OCI-LY7 (cell line): ENCODE data around the gene PPP1R26. TPM values are rescaled to one million over a fixed set of nuclear protein-coding genes. Genes with fewer than 3 reads are reported as not detected.

ENCODE experiments used
- BruUV-seq: library from RNA; stranded (reverse); fragments of 400-500 nt; replicated peaks from 2 replicates; lab custom pipeline; 2021; lab: Mats Ljungman, UMichigan
- CTCF ChIA-PET: fragments of 300-600 bp; sonication (Branson Sonifier 250); formaldehyde crosslinking; loops from one replicate; lab custom pipeline; 2022; ENCODE audit warnings: antibody characterized with exemption; ENCODE audit not compliant: unreplicated experiment; lab: Charles Lee
- POLR2A ChIA-PET: fragments of 300-600 bp; sonication (Branson Sonifier 250); formaldehyde crosslinking; loops from one replicate; lab custom pipeline; 2022; ENCODE audit warnings: antibody characterized with exemption; lab: Charles Lee
- DNase-seq: peaks from one replicate; pipeline ENCODE4 v3.0.0-alpha.2; 2015; ENCODE audit warnings: low spot score
- H2AFZ ChIP-seq: fragments of 200-600 bp; sonication (generic), shearing (Covaris generic); 2 replicates; pipeline ENCODE4 v1.6.1; 2014; ENCODE audit warnings: mild to moderate bottlenecking, antibody characterized with exemption, low read length, moderate library complexity
- H3K27ac ChIP-seq: fragments of 200-600 bp; sonication (generic); 2 replicates; pipeline ENCODE4 v1.5.1; 2014; ENCODE audit warnings: mixed run types, low read depth, mild to moderate bottlenecking, moderate library complexity, low read length, inconsistent platforms; ENCODE audit not compliant: poor library complexity, severe bottlenecking
- H3K36me3 ChIP-seq: fragments of 200-600 bp; sonication (generic); 2 replicates; pipeline ENCODE4 v1.6.1; 2014; ENCODE audit warnings: mild to moderate bottlenecking, antibody characterized with exemption, low read length, moderate library complexity, mixed read lengths; ENCODE audit not compliant: insufficient read depth
- H3K4me1 ChIP-seq: fragments of 200-600 bp; sonication (generic); 2 replicates; pipeline ENCODE4 v1.5.1; 2014; ENCODE audit warnings: mild to moderate bottlenecking, low read length; ENCODE audit not compliant: insufficient read depth, poor library complexity, severe bottlenecking
- H3K4me2 ChIP-seq: fragments of 200-600 bp; sonication (generic); 2 replicates; pipeline ENCODE4 v1.6.1; 2014; ENCODE audit warnings: mild to moderate bottlenecking, low read length
- H3K4me3 ChIP-seq: fragments of 200-600 bp; sonication (generic); 2 replicates; pipeline ENCODE4 v1.5.1; 2014; ENCODE audit warnings: mild to moderate bottlenecking, low read depth, low read length; ENCODE audit not compliant: poor library complexity, severe bottlenecking
- H3K79me2 ChIP-seq: fragments of 200-600 bp; sonication (generic); 2 replicates; pipeline ENCODE4 v1.6.1; 2016; ENCODE audit warnings: low read depth, mild to moderate bottlenecking, low read length, moderate library complexity, mixed read lengths; ENCODE audit not compliant: insufficient read depth
- H3K9me2 ChIP-seq: fragments of 200-600 bp; sonication (generic); 2 replicates; pipeline ENCODE4 v1.6.1; 2016; ENCODE audit warnings: mild to moderate bottlenecking, low read length, mixed read lengths; ENCODE audit not compliant: insufficient read depth
- H3K9me3 ChIP-seq: fragments of 200-600 bp; sonication (generic); 2 replicates; pipeline ENCODE4 v1.6.1; 2014; ENCODE audit warnings: mild to moderate bottlenecking, mixed run types, low read length, mixed read lengths
- H4K20me1 ChIP-seq: fragments of 200-600 bp; sonication (generic); 2 replicates; pipeline ENCODE4 v1.6.1; 2014; ENCODE audit warnings: mild to moderate bottlenecking, antibody characterized with exemption, low read length, moderate library complexity, mixed read lengths; ENCODE audit not compliant: insufficient read depth
- EZH2phosphoT487 ChIP-seq: fragments of 200-600 bp; sonication (generic); IDR thresholded peaks from 2 replicates; pipeline ENCODE4 v1.6.1; 2018; ENCODE audit warnings: low read depth, borderline replicate concordance, mild to moderate bottlenecking, mixed run types, antibody characterized with exemption, low read length, moderate library complexity, mixed read lengths
- intact Hi-C: fragments of 100-400 bp; cut with micrococcal nuclease; formaldehyde crosslinking; loops from one replicate; pipeline ENCODE4 v1.10.0; 2022; ENCODE audit not compliant: unreplicated experiment
- total RNA-seq, 2 experiments: library from RNA; depleted of rRNA in 1 of 2; stranded (reverse); fragments of >200 nt in 1 of 2; shearing (Covaris generic) in 1 of 2; gene quantifications; 2 replicates each; pipeline ENCODE4 v1.2.3, GENCODE V29; 2014 to 2022
- TF ChIP-seq, protein P1 (sequence below): fragments of 200-600 bp; sonication (generic); conservative IDR thresholded peaks from 2 replicates; pipeline ENCODE4 v1.5.1; 2014; ENCODE audit warnings: mild to moderate bottlenecking, antibody characterized with exemption, low read length, moderate library complexity, mixed read lengths

PPP1R26 gene
- total RNA-seq, 2 experiments from 2014 or later: 0.21 to 1.5 TPM

DNA sequence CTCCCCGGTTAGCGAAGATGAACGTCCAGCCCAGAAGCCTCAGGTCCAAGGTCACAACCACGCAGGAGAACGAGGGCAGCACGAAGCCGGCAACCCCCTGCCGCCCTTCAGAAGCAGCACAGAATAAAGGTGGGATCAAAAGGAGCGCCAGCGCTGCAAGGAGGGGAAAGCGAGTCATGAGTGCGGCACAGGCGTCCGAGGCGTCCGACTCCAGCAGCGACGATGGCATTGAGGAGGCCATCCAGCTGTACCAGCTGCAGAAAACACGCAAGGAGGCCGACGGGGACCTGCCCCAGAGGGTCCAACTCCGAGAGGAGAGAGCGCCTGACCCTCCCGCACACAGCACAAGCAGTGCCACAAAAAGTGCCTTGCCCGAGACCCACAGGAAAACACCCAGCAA, 5.8 kb downstream of the PPP1R26 start:
- intact Hi-C loops: no loop called here
- TF ChIP-seq EZH2phosphoT487: no peak
- TF ChIP-seq, protein P1, sequence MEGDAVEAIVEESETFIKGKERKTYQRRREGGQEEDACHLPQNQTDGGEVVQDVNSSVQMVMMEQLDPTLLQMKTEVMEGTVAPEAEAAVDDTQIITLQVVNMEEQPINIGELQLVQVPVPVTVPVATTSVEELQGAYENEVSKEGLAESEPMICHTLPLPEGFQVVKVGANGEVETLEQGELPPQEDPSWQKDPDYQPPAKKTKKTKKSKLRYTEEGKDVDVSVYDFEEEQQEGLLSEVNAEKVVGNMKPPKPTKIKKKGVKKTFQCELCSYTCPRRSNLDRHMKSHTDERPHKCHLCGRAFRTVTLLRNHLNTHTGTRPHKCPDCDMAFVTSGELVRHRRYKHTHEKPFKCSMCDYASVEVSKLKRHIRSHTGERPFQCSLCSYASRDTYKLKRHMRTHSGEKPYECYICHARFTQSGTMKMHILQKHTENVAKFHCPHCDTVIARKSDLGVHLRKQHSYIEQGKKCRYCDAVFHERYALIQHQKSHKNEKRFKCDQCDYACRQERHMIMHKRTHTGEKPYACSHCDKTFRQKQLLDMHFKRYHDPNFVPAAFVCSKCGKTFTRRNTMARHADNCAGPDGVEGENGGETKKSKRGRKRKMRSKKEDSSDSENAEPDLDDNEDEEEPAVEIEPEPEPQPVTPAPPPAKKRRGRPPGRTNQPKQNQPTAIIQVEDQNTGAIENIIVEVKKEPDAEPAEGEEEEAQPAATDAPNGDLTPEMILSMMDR: no peak
- Histone ChIP-seq H3K79me2 (no peaks in the 10 kb centered on the region), H4K20me1 (no peaks in the 10 kb centered on the region), H3K9me3 (no peaks in the 10 kb centered on the region), H3K9me2 (no peaks in the 10 kb centered on the region), H3K27ac (no peak overlapping the region), H2AFZ (no peak overlapping the region), H3K4me3 (no peak overlapping the region), H3K4me2 (no peak overlapping the region), H3K36me3 (no peaks in the 10 kb centered on the region), H3K4me1 (no peaks in the 10 kb centered on the region)
- DNase-seq: no peak
- ChIA-PET POLR2A (no interaction called here), CTCF (no interaction called here)
- BruUV-seq: no TSS peak

DNA sequence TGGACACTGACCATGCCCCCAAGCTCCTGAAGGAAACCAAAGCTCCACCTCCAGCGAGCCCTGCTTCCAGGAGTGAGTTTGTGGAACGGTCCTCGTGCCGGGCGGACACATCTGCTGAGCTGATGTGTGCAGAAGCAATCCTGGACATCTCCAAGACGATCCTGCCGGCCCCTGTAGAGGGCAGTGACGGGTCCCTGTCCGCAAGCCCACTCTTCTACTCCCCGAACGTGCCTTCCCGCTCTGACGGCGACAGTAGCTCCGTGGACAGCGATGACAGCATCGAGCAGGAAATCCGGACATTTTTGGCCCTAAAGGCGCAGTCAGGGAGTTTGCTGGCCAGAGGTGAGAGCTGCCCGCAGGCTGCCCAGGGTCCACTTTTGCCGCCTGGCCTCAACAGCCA, 6.2 kb downstream of the PPP1R26 start:
- H3K4me2 ChIP-seq: no peak overlapping the region
- intact Hi-C loops: no loop called here
- CTCF ChIA-PET: no interaction called here

DNA sequence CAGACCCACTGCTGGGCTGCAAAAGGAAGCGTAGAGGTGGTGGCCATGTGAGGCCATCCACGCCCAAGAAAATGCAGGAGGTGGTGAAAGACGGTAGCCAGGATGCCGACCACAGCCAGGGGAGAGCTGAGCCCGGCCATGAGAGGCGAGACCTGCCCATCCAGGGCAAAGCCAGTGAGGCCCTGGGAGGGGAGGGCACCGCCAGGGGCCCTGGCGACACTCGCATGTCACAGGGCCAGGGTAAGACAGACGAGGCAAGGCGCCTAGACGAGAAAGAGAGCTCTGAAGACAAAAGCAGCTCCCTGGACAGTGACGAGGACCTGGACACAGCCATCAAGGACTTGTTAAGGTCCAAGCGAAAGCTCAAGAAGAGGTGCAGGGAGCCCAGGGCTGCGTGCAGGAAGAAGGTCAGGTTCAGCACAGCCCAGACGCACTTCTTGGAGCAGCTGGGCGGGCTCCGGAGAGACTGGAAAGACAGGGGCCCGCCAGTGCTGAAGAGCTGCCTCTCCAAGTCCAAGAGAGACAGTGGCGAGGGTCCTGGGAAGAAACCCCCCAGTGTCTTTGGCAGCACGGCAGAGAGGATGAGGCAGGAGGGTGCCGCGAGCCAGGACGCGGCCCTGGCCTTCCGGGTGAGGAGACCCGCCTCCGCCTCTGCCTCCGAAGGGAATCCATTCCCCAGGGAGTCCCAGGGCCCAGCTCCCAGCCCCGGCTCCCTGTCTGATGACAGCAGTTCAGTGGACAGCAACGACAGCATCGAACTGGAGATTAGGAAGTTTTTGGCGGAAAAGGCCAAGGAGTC, 6.9 kb downstream of the PPP1R26 start:
- Histone ChIP-seq H3K27ac (no peak overlapping the region), H3K4me2 (no peak overlapping the region), H3K4me3 (no peak overlapping the region), H4K20me1 (no peaks in the 10 kb centered on the region), H3K9me2 (no peaks in the 10 kb centered on the region), H3K79me2 (no peaks in the 10 kb centered on the region), H3K36me3 (no peaks in the 10 kb centered on the region), H3K9me3 (no peaks in the 10 kb centered on the region), H3K4me1 (no peaks in the 10 kb centered on the region), H2AFZ (no peak overlapping the region)
- no peak for DNase-seq
- no peak for TF ChIP-seq EZH2phosphoT487
- TF ChIP-seq, protein P1: no peak
- ChIA-PET CTCF (no interaction called here), POLR2A (no interaction called here)
- no TSS peak for BruUV-seq
- intact Hi-C loops: no loop called here

More for the DNA sequence above, 6.2 kb downstream of the PPP1R26 start:
- Histone ChIP-seq H3K79me2 (no peaks in the 10 kb centered on the region), H3K9me2 (no peaks in the 10 kb centered on the region), H3K27ac (no peak overlapping the region), H2AFZ (no peak overlapping the region), H4K20me1 (no peaks in the 10 kb centered on the region), H3K9me3 (no peaks in the 10 kb centered on the region), H3K36me3 (no peaks in the 10 kb centered on the region), H3K4me3 (no peak overlapping the region), H3K4me1 (no peaks in the 10 kb centered on the region)
- TF ChIP-seq, protein P1: no peak
- TF ChIP-seq EZH2phosphoT487: no peak
- BruUV-seq: no TSS peak
- POLR2A ChIA-PET: no interaction called here
- no peak for DNase-seq
